Measurements from ENCODE around the gene ARID1B. TPM values are rescaled to one million over a fixed set of nuclear protein-coding genes. Genes with fewer than 3 reads are reported as not detected.
A peak's percentile ranks its signal among the peaks of the same experiment; 100 is the strongest.

ARID1B gene
- total RNA-seq, 1 experiment from 2014 or later: 86.3 TPM

GRCh38 chr6:157017861-157018260 lies 240.7 kb downstream of the ARID1B start:
- no peaks in the 10 kb centered on the region for H3K9me3 ChIP-seq (ENCODE audit: low read depth, low read length, poor library complexity, severe bottlenecking)
- TF ChIP-seq CTCF (conservative IDR thresholded peaks at IDR 0.05; ENCODE audit: low read depth, low read length) (no peak), EZH2 (IDR thresholded peaks at IDR 0.05; ENCODE audit: borderline replicate concordance, low read depth, low read length, poor library complexity, severe bottlenecking) (no peak)
- no peaks in the 10 kb centered on the region for H3K36me3 ChIP-seq (ENCODE audit: insufficient read depth, low read length, poor library complexity, severe bottlenecking)
- POLR2A ChIA-PET (ENCODE audit: low non-redundant PET): no interaction called here
- H3K27me3 ChIP-seq (replicated peaks; ENCODE audit: insufficient read depth, low read depth, low read length, poor library complexity): no peaks in the 10 kb centered on the region
- H3K4me1 ChIP-seq (ENCODE audit: insufficient read depth, low read length, poor library complexity, severe bottlenecking): peaks cover 35% of the 10 kb centered on the region
- intact Hi-C loops (cut with micrococcal nuclease; ENCODE audit: unreplicated experiment): no loop called here
- no peak overlapping the region for H3K27ac ChIP-seq (ENCODE audit: low read depth, low read length, poor library complexity, severe bottlenecking)
- no peak for DNase-seq (ENCODE audit: low spot score)
- CTCF ChIA-PET: no interaction called here
- no peak overlapping the region for H3K4me3 ChIP-seq (ENCODE audit: low read depth, low read length, poor library complexity, severe bottlenecking)
- no TSS peak for BruUV-seq (replicated peaks)

- ChIA-PET POLR2A (ENCODE audit: low non-redundant PET) (no interaction called here), CTCF (no interaction called here)
- H3K36me3 ChIP-seq (ENCODE audit: insufficient read depth, low read length, poor library complexity, severe bottlenecking): no peaks in the 10 kb centered on the region
- BruUV-seq (replicated peaks): no TSS peak
- H3K27me3 ChIP-seq (replicated peaks; ENCODE audit: insufficient read depth, low read depth, low read length, poor library complexity): no peaks in the 10 kb centered on the region
- TF ChIP-seq CTCF (conservative IDR thresholded peaks at IDR 0.05; ENCODE audit: low read depth, low read length) (no peak; the same call in 1 of the 2 replicates), EZH2 (IDR thresholded peaks at IDR 0.05; ENCODE audit: borderline replicate concordance, low read depth, low read length, poor library complexity, severe bottlenecking) (no peak)
- intact Hi-C loops (cut with micrococcal nuclease; ENCODE audit: unreplicated experiment): no loop called here
- H3K4me1 ChIP-seq (ENCODE audit: insufficient read depth, low read length, poor library complexity, severe bottlenecking): peaks cover 34% of the 10 kb centered on the region
- no peaks in the 10 kb centered on the region for H3K9me3 ChIP-seq (ENCODE audit: low read depth, low read length, poor library complexity, severe bottlenecking)
- peak overlapping the region; percentile 26 for H3K4me3 ChIP-seq (ENCODE audit: low read depth, low read length, poor library complexity, severe bottlenecking)
- peak; percentile 52 for DNase-seq (ENCODE audit: low spot score)
- H3K27ac ChIP-seq (ENCODE audit: low read depth, low read length, poor library complexity, severe bottlenecking): peak overlapping the region; percentile 25
These were observed 242.0 kb downstream of the ARID1B start for GRCh38 chr6:157019115-157019641.

GRCh38 chr6:157019733-157020132 lies 242.6 kb downstream of the ARID1B start:
- peak overlapping the region; percentile 25 for H3K27ac ChIP-seq (ENCODE audit: low read depth, low read length, poor library complexity, severe bottlenecking)
- peak; percentile 35; the same call in 1 of the 2 replicates for TF ChIP-seq CTCF (conservative IDR thresholded peaks at IDR 0.05; ENCODE audit: low read depth, low read length)
- no peak for TF ChIP-seq EZH2 (IDR thresholded peaks at IDR 0.05; ENCODE audit: borderline replicate concordance, low read depth, low read length, poor library complexity, severe bottlenecking)
- H3K4me3 ChIP-seq (ENCODE audit: low read depth, low read length, poor library complexity, severe bottlenecking): peak overlapping the region; percentile 26
- DNase-seq (ENCODE audit: low spot score): peak; percentile 59
- peaks cover 32% of the 10 kb centered on the region for H3K4me1 ChIP-seq (ENCODE audit: insufficient read depth, low read length, poor library complexity, severe bottlenecking)
- intact Hi-C loops (cut with micrococcal nuclease; ENCODE audit: unreplicated experiment): loop anchor here (2.0 kb wide), 1 partner anchor 243 kb away; the partner anchor contains the start of gene ARID1B
- H3K9me3 ChIP-seq (ENCODE audit: low read depth, low read length, poor library complexity, severe bottlenecking): peaks cover under 1% of the 10 kb centered on the region
- no peaks in the 10 kb centered on the region for H3K36me3 ChIP-seq (ENCODE audit: insufficient read depth, low read length, poor library complexity, severe bottlenecking)
- no TSS peak for BruUV-seq (replicated peaks)
- CTCF ChIA-PET: no interaction called here
- no peaks in the 10 kb centered on the region for H3K27me3 ChIP-seq (replicated peaks; ENCODE audit: insufficient read depth, low read depth, low read length, poor library complexity)
- POLR2A ChIA-PET (ENCODE audit: low non-redundant PET): interaction anchor here (0.6 kb wide), 1 partner anchor 30 kb away, joined by 3 read pairs; no protein-coding TSS in a partner anchor
